Mesendoderm (in vitro differentiated cells): ENCODE measurements around the gene SHLD1.

ENCODE experiments used
- DNase-seq: peaks from one replicate; pipeline ENCODE4 v3.0.0; 2013
- H2AK5ac ChIP-seq: 2 replicates; pipeline ENCODE4 v1.6.1; 2013; ENCODE audit warnings: low read length, inconsistent platforms
- H2BK120ac ChIP-seq: 2 replicates; pipeline ENCODE4 v1.6.1; 2013; ENCODE audit warnings: low read depth, mild to moderate bottlenecking, low read length, moderate library complexity, mixed read lengths
- H2BK15ac ChIP-seq: replicated peaks from 2 replicates; pipeline ENCODE4 v1.6.1; 2013; ENCODE audit warnings: low read depth, mild to moderate bottlenecking, moderate library complexity
- H2BK5ac ChIP-seq: 2 replicates; pipeline ENCODE4 v1.6.1; 2013; ENCODE audit warnings: low read length, inconsistent platforms
- H3K18ac ChIP-seq: 2 replicates; pipeline ENCODE4 v1.6.1; 2013; ENCODE audit warnings: mild to moderate bottlenecking, low read length, mixed read lengths
- H3K23ac ChIP-seq: one replicate; pipeline ENCODE4 v1.6.1; 2013; ENCODE audit warnings: low read length
- H3K27ac ChIP-seq: 2 replicates; pipeline ENCODE4 v1.5.1; 2013; ENCODE audit warnings: low read depth, mild to moderate bottlenecking, inconsistent platforms, low read length, moderate library complexity
- H3K27me3 ChIP-seq: 2 replicates; pipeline ENCODE4 v1.6.1; 2013; ENCODE audit warnings: low read length, control low read depth, mild to moderate bottlenecking, inconsistent platforms; ENCODE audit not compliant: insufficient read depth, poor library complexity
- H3K36me3 ChIP-seq: 2 replicates; pipeline ENCODE4 v1.6.1; 2013; ENCODE audit warnings: low read length, inconsistent platforms; ENCODE audit not compliant: control insufficient read depth, insufficient read depth
- H3K4ac ChIP-seq: one replicate; pipeline ENCODE4 v1.6.1; 2013; ENCODE audit warnings: low read depth, mild to moderate bottlenecking, low read length, moderate library complexity
- H3K4me1 ChIP-seq: 2 replicates; pipeline ENCODE4 v1.6.1; 2013; ENCODE audit warnings: low read depth, low read length, inconsistent platforms; ENCODE audit not compliant: control insufficient read depth
- H3K4me2 ChIP-seq: 2 replicates; pipeline ENCODE4 v1.6.1; 2013; ENCODE audit warnings: low read length
- H3K4me3 ChIP-seq: 2 replicates; pipeline ENCODE4 v1.5.1; 2013; ENCODE audit warnings: mild to moderate bottlenecking, low read length
- H3K56ac ChIP-seq: one replicate; pipeline ENCODE4 v1.6.1; 2013; ENCODE audit warnings: low read length
- H3K79me1 ChIP-seq: 2 replicates; pipeline ENCODE4 v1.6.1; 2013; ENCODE audit warnings: low read length, inconsistent platforms
- H3K79me2 ChIP-seq: 2 replicates; pipeline ENCODE4 v1.6.1; 2013; ENCODE audit warnings: mild to moderate bottlenecking, low read length; ENCODE audit not compliant: control insufficient read depth, insufficient read depth
- H3K9ac ChIP-seq: 2 replicates; pipeline ENCODE4 v1.6.1; 2013; ENCODE audit warnings: low read length, inconsistent platforms
- H4K5ac ChIP-seq: one replicate; pipeline ENCODE4 v1.6.1; 2013; ENCODE audit warnings: low read length
- H4K8ac ChIP-seq: one replicate; pipeline ENCODE4 v1.6.1; 2013; ENCODE audit warnings: low read depth, mild to moderate bottlenecking, control low read depth, low read length, moderate library complexity
- WGBS: extraction: QIAGEN DNeasy Blood & Tissue Kit; methylation state at CpG from one replicate; pipeline ENCODE4 v1.1.7; 2013; ENCODE audit warnings: low lambda C conversion rate, missing lambda C conversion rate; ENCODE audit not compliant: insufficient coverage; ENCODE audit errors: extremely low coverage; 5-methylcytosine and 5-hydroxymethylcytosine counted together

SHLD1 gene

GRCh38 chr20:5890773-5891441 is 140.7 kb downstream of the SHLD1 start:
- no peak overlapping the region for H3K56ac ChIP-seq
- H3K36me3 ChIP-seq = no peaks in the 10 kb centered on the region
- DNase-seq = no peak
- H4K8ac ChIP-seq = no peak overlapping the region
- no peaks in the 10 kb centered on the region for H3K4me1 ChIP-seq
- no peak overlapping the region for H3K4ac ChIP-seq
- WGBS = no CpG with 5 or more reads among the region's 10 CpGs
- no peak overlapping the region for H2BK120ac ChIP-seq
- no peak overlapping the region for H2BK15ac ChIP-seq
- no peak overlapping the region for H4K5ac ChIP-seq
- no peak overlapping the region for H3K4me2 ChIP-seq
- H2BK5ac ChIP-seq = no peak overlapping the region
- H3K18ac ChIP-seq = no peak overlapping the region
- H2AK5ac ChIP-seq = no peak overlapping the region
- no peak overlapping the region for H3K4me3 ChIP-seq
- H3K23ac ChIP-seq = no peak overlapping the region
- no peak overlapping the region for H3K9ac ChIP-seq
- no peaks in the 10 kb centered on the region for H3K79me1 ChIP-seq
- no peak overlapping the region for H3K27ac ChIP-seq
- H3K79me2 ChIP-seq = no peaks in the 10 kb centered on the region
- no peaks in the 10 kb centered on the region for H3K27me3 ChIP-seq

- no peak overlapping the region for H4K5ac ChIP-seq
- H3K18ac ChIP-seq = no peak overlapping the region
- H2BK120ac ChIP-seq = no peak overlapping the region
- no peaks in the 10 kb centered on the region for H3K4me1 ChIP-seq
- WGBS = no CpG with 5 or more reads among the region's 3 CpGs
- no peak overlapping the region for H2BK15ac ChIP-seq
- H3K9ac ChIP-seq = no peak overlapping the region
- no peak overlapping the region for H4K8ac ChIP-seq
- H3K79me2 ChIP-seq = no peaks in the 10 kb centered on the region
- DNase-seq = no peak
- no peak overlapping the region for H3K27ac ChIP-seq
- no peaks in the 10 kb centered on the region for H3K79me1 ChIP-seq
- H3K27me3 ChIP-seq = no peaks in the 10 kb centered on the region
- H3K4me3 ChIP-seq = no peak overlapping the region
- no peak overlapping the region for H3K56ac ChIP-seq
- no peak overlapping the region for H3K4ac ChIP-seq
- no peaks in the 10 kb centered on the region for H3K36me3 ChIP-seq
- no peak overlapping the region for H3K23ac ChIP-seq
- H3K4me2 ChIP-seq = no peak overlapping the region
- no peak overlapping the region for H2BK5ac ChIP-seq
- no peak overlapping the region for H2AK5ac ChIP-seq
Observed at GRCh38 chr20:5893052-5893451, 142.9 kb downstream of the SHLD1 start.

- Histone ChIP-seq H3K4me1 (no peaks in the 10 kb centered on the region), H2BK5ac (no peak overlapping the region), H2BK120ac (no peak overlapping the region), H3K79me2 (no peaks in the 10 kb centered on the region), H3K27me3 (no peaks in the 10 kb centered on the region), H3K4ac (no peak overlapping the region), H3K18ac (no peak overlapping the region), H3K23ac (no peak overlapping the region), H4K5ac (no peak overlapping the region), H2BK15ac (no peak overlapping the region), H3K9ac (no peak overlapping the region), H3K4me2 (no peak overlapping the region), H4K8ac (no peak overlapping the region), H3K56ac (no peak overlapping the region), H3K4me3 (no peak overlapping the region), H3K27ac (no peak overlapping the region), H2AK5ac (no peak overlapping the region), H3K36me3 (no peaks in the 10 kb centered on the region), H3K79me1 (no peaks in the 10 kb centered on the region)
- no peak for DNase-seq
- WGBS = no CpG with 5 or more reads among the region's 2 CpGs
Observed at GRCh38 chr20:5893621-5894020, 143.4 kb downstream of the SHLD1 start.

- Histone ChIP-seq H3K36me3 (no peaks in the 10 kb centered on the region), H2BK120ac (no peak overlapping the region), H3K56ac (no peak overlapping the region), H3K27me3 (no peaks in the 10 kb centered on the region), H3K4ac (no peak overlapping the region), H3K4me2 (no peak overlapping the region), H3K23ac (no peak overlapping the region), H2AK5ac (no peak overlapping the region), H2BK15ac (no peak overlapping the region), H4K5ac (no peak overlapping the region), H3K9ac (no peak overlapping the region), H3K4me3 (no peak overlapping the region), H4K8ac (no peak overlapping the region), H3K18ac (no peak overlapping the region), H2BK5ac (no peak overlapping the region), H3K27ac (no peak overlapping the region), H3K4me1 (no peaks in the 10 kb centered on the region), H3K79me1 (no peaks in the 10 kb centered on the region), H3K79me2 (no peaks in the 10 kb centered on the region)
- DNase-seq = no peak
- no CpG with 5 or more reads among the region's 2 CpGs for WGBS
Observed at GRCh38 chr20:5895626-5896025, 145.4 kb downstream of the SHLD1 start.

- Histone ChIP-seq H3K23ac (no peak overlapping the region), H2BK15ac (no peak overlapping the region), H2BK120ac (no peak overlapping the region), H3K4me3 (no peak overlapping the region), H4K5ac (no peak overlapping the region), H3K4me1 (no peaks in the 10 kb centered on the region), H3K4me2 (no peak overlapping the region), H3K36me3 (no peaks in the 10 kb centered on the region), H3K79me1 (no peaks in the 10 kb centered on the region), H3K79me2 (no peaks in the 10 kb centered on the region), H2BK5ac (no peak overlapping the region), H3K4ac (no peak overlapping the region), H3K18ac (no peak overlapping the region), H3K27me3 (no peaks in the 10 kb centered on the region), H4K8ac (no peak overlapping the region), H2AK5ac (no peak overlapping the region), H3K56ac (no peak overlapping the region), H3K27ac (no peak overlapping the region), H3K9ac (no peak overlapping the region)
- WGBS = no CpG with 5 or more reads among the region's 1 CpG
- DNase-seq = no peak
Observed at GRCh38 chr20:5899444-5899843, 149.2 kb downstream of the SHLD1 start.

GRCh38 chr20:5900908-5901307 is 150.7 kb downstream of the SHLD1 start:
- Histone ChIP-seq H4K5ac (no peak overlapping the region), H3K79me2 (no peaks in the 10 kb centered on the region), H3K23ac (no peak overlapping the region), H3K56ac (no peak overlapping the region), H3K4me2 (no peak overlapping the region), H4K8ac (no peak overlapping the region), H3K79me1 (no peaks in the 10 kb centered on the region), H2AK5ac (no peak overlapping the region), H2BK15ac (no peak overlapping the region), H3K36me3 (no peaks in the 10 kb centered on the region), H3K27me3 (no peaks in the 10 kb centered on the region), H2BK5ac (no peak overlapping the region), H3K9ac (no peak overlapping the region), H3K18ac (no peak overlapping the region), H3K27ac (no peak overlapping the region), H3K4me1 (no peaks in the 10 kb centered on the region), H3K4ac (no peak overlapping the region), H2BK120ac (no peak overlapping the region), H3K4me3 (no peak overlapping the region)
- no peak for DNase-seq
- no CpG with 5 or more reads among the region's 1 CpG for WGBS
